Measurements from ENCODE around the gene C6orf52.

DNA sequence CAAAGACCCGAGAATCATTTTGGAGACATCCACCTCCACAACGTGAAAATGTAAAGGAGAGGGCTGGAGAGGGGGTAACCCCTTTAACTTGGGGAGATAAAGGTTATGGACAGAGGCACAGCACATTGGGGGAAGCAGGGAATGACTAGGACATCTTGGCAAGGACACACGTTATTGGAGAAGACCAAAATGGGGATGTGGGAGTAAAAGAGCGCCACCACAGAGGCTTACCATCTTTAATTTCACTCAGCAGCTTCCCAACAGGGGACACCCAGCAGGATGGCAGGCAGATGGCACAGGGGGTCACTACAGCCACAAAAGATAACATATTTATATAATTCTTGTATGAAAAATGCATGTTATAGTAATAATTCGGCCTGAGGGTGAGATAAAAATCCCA is 9.8 kb downstream of the C6orf52 start:
- TF ChIP-seq, protein P1, sequence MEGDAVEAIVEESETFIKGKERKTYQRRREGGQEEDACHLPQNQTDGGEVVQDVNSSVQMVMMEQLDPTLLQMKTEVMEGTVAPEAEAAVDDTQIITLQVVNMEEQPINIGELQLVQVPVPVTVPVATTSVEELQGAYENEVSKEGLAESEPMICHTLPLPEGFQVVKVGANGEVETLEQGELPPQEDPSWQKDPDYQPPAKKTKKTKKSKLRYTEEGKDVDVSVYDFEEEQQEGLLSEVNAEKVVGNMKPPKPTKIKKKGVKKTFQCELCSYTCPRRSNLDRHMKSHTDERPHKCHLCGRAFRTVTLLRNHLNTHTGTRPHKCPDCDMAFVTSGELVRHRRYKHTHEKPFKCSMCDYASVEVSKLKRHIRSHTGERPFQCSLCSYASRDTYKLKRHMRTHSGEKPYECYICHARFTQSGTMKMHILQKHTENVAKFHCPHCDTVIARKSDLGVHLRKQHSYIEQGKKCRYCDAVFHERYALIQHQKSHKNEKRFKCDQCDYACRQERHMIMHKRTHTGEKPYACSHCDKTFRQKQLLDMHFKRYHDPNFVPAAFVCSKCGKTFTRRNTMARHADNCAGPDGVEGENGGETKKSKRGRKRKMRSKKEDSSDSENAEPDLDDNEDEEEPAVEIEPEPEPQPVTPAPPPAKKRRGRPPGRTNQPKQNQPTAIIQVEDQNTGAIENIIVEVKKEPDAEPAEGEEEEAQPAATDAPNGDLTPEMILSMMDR (IDR thresholded peaks at IDR 0.05), result no peak
- no peak for TF ChIP-seq POLR2A (IDR thresholded peaks at IDR 0.05)

All from upper lobe of left lung (tissue), 4 donors.